Transverse colon (tissue), 4 donors: ENCODE data around the gene S100A3. TPM values are rescaled to one million over a fixed set of nuclear protein-coding genes. Genes with fewer than 3 reads are reported as not detected.

Experiments
- DNase-seq: peaks from one replicate; pipeline ENCODE4 v3.0.0-alpha.2; 2019
- H3K27ac ChIP-seq, 4 donors: fragments of 200-600 bp; sonication (generic); 2 replicates each; pipeline ENCODE4 v1.5.1; 2016 to 2018; ENCODE audit warnings: inconsistent platforms in 4 of 4
- H3K27me3 ChIP-seq: fragments of 200-600 bp; sonication (generic); 2 replicates; pipeline ENCODE4 v1.5.1; 2017; ENCODE audit warnings: inconsistent platforms
- H3K36me3 ChIP-seq, 4 donors: fragments of 200-600 bp; sonication (generic); 2 replicates each; pipeline ENCODE4 v1.5.1; 2017 to 2019; ENCODE audit warnings: inconsistent platforms in 4 of 4
- H3K4me1 ChIP-seq, 4 donors: fragments of 200-600 bp; sonication (generic); 2 replicates each; pipeline ENCODE4 v1.5.1; 2017 to 2020; ENCODE audit warnings: inconsistent platforms in 4 of 4
- H3K4me3 ChIP-seq, 4 donors: fragments of 200-600 bp; sonication (generic); 1 replicate in 1 of 4; 2 replicates in 3 of 4; pipeline versions ENCODE4 v1.5.1 to v1.6.1; 2017 to 2019; ENCODE audit warnings: inconsistent platforms in 4 of 4
- H3K9me3 ChIP-seq, 2 donors: fragments of 200-600 bp; sonication (generic); 2 replicates each; pipeline ENCODE4 v1.5.1; 2017 to 2019; ENCODE audit warnings: inconsistent platforms in 2 of 2
- EP300 ChIP-seq: sonication (generic); formaldehyde crosslinking; IDR thresholded peaks from one replicate; pipeline ENCODE4 v1.6.1; 2017; ENCODE audit warnings: antibody characterized with exemption, low read depth
- POLR2A ChIP-seq: fragments of 450-650 bp; IDR thresholded peaks from one replicate; pipeline ENCODE4 v1.6.1; 2016; ENCODE audit warnings: antibody characterized with exemption, mild to moderate bottlenecking, moderate library complexity
- POLR2AphosphoS5 ChIP-seq, 3 donors: sonication (generic); formaldehyde crosslinking; IDR thresholded peaks; one replicate each; pipeline ENCODE4 v1.6.1; 2016; ENCODE audit warnings: antibody characterized with exemption in 3 of 3
- WGBS, 2 donors: methylation state at CpG; one replicate each; pipeline ENCODE4 v1.1.5; 2018; ENCODE audit warnings: low coverage in 1 of 2; 5-methylcytosine and 5-hydroxymethylcytosine counted together
- in situ Hi-C, 4 donors: fragments of 200-750 bp; cut with MboI; loops; one replicate each; pipeline versions ENCODE4 v1.15.0 to v1.15.1; 2017; ENCODE audit warnings: low sequenced_read_pairs in 3 of 4, low pct_ligation_motif_present in 1 of 4, low pct_unique_long_range_greater_than_20kb in 1 of 4
- intact Hi-C: fragments of 100-400 bp; cut with DNase I; formaldehyde crosslinking; loops from one replicate; pipeline ENCODE4 v1.15.1; 2023; ENCODE audit warnings: low total_unique reads
- total RNA-seq, 4 donors: library from RNA; depleted of rRNA; stranded (reverse); fragments of >200 nt; gene quantifications; one replicate each; pipeline ENCODE4 v1.1.0, GENCODE V29; 2016
- TF ChIP-seq, protein P1 (sequence below), 5 experiments: fragments of 200-600 bp in 3 of 5; fragments of 450-650 bp in 2 of 5; sonication (generic) in 3 of 5; IDR thresholded peaks; 1 replicate in 2 of 5; 2 replicates in 3 of 5; pipeline ENCODE4 v1.5.1; 2016 to 2017; ENCODE audit warnings: antibody characterized with exemption in 5 of 5, inconsistent platforms in 3 of 5, mild to moderate bottlenecking in 2 of 5, moderate library complexity in 1 of 5

S100A3 gene
- total RNA-seq, 4 donors from 2014 or later: 0.64 TPM; not detected in 3

DNA sequence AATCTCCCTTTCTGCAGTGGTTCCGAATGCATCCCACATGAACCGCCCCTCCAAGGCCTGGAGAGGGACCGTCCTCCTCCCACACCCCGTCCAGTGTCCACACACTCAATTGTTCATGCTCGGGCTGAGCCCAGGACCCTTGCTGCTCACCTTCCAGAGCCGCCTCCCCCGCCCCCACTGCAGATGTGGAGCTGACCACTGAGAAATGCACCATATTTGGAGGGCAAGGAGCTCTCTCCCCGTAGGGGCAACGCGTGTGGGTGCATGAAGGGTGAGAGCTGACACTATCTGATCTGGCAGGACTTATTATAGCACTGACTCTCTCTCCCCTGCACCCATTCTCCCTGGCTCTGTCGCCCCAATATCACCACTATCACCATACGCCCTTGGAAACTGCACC is 4.0 kb upstream of the S100A3 start:
- Histone ChIP-seq H3K4me1 (peaks cover 14 to 24% (median 17%) of the 10 kb centered on the region in 4 donors), H3K27me3 (no peaks in the 10 kb centered on the region), H3K27ac (no peak overlapping the region), H3K9me3 (no peaks in the 10 kb centered on the region), H3K36me3 (no peaks in the 10 kb centered on the region), H3K4me3 (no peak overlapping the region)
- 94 to 100% methylated on average over 1 to 12 of the region's 12 CpGs for WGBS, 2 donors
- in situ Hi-C loops (no loop called here), intact Hi-C loops (no loop called here)
- TF ChIP-seq POLR2AphosphoS5 (IDR thresholded peaks at IDR 0.05) (no peak), EP300 (no peak), POLR2A (no peak)
- TF ChIP-seq, protein P1, sequence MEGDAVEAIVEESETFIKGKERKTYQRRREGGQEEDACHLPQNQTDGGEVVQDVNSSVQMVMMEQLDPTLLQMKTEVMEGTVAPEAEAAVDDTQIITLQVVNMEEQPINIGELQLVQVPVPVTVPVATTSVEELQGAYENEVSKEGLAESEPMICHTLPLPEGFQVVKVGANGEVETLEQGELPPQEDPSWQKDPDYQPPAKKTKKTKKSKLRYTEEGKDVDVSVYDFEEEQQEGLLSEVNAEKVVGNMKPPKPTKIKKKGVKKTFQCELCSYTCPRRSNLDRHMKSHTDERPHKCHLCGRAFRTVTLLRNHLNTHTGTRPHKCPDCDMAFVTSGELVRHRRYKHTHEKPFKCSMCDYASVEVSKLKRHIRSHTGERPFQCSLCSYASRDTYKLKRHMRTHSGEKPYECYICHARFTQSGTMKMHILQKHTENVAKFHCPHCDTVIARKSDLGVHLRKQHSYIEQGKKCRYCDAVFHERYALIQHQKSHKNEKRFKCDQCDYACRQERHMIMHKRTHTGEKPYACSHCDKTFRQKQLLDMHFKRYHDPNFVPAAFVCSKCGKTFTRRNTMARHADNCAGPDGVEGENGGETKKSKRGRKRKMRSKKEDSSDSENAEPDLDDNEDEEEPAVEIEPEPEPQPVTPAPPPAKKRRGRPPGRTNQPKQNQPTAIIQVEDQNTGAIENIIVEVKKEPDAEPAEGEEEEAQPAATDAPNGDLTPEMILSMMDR (IDR thresholded peaks at IDR 0.05): no peak
- DNase-seq: peak; percentile 5

DNA sequence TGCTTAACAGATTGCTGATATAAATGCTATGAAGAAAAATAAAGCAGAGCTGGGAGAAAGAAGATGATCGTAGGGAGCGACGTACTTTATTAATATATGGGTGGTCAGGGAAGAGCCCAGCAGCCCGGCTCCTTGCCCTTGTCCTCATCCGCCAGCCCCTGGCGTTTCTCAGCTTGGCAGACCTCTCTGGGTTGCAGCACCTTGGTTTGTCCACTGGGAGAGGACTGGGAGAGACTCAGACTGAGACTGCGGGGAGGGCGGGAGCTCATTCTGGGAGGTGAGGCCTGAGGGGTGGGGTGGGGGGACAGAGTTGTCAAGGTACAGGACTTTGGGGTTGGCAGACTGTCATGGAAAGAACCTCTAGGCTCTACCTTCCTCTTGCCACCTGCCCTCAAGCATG is 3.3 kb upstream of the S100A3 start:
- TF ChIP-seq POLR2AphosphoS5 (IDR thresholded peaks at IDR 0.05) (no peak), POLR2A (no peak), EP300 (no peak)
- TF ChIP-seq, protein P1 (IDR thresholded peaks at IDR 0.05): no peak
- intact Hi-C loops: no loop called here
- DNase-seq: peak; percentile 5
- no peaks in the 10 kb centered on the region for H3K27me3 ChIP-seq
- no peaks in the 10 kb centered on the region for H3K36me3 ChIP-seq
- peaks cover 15 to 29% (median 19%) of the 10 kb centered on the region in 4 donors for H3K4me1 ChIP-seq
- WGBS, 2 donors: 92 to 100% methylated on average over 3 to 8 of the region's 8 CpGs
- no peak overlapping the region for H3K27ac ChIP-seq
- no peak overlapping the region for H3K4me3 ChIP-seq
- H3K9me3 ChIP-seq: no peaks in the 10 kb centered on the region
- in situ Hi-C loops: no loop called here

DNA sequence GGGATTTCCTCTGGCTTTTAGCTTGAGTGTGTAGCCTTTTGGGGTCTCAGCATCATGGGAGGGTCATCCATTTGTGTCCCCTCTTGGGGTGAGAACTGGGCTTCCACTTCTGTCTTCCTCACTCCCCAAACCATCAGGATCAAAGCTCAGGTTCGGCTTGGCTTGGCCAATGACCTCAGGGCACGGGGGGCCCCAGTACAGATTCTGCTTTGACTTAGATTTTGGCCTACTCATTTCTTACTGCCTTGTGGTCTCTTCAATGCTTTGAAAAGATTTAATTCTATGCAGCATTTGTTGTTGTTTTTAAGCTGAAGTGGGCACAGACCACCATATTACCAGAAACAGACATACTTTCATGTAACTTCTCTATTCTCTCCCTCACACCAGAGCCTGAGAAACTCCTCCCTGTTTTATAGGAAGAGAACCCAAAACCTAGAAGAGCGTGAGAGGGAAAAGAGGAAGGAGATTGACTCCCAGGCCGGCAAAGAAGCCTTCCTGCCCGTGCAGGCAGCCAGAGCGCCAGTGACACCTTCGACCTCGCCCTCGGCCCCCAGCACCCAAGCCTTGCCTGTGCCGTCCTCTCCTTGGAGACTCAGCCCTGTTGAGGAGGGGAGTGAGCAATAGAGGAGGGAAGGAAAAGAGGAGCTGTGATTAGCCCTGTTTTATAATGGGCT is 1.9 kb upstream of the S100A3 start:
- no peaks in the 10 kb centered on the region for H3K36me3 ChIP-seq
- TF ChIP-seq, protein P1 (IDR thresholded peaks at IDR 0.05): no peak
- TF ChIP-seq EP300 (no peak), POLR2A (no peak), POLR2AphosphoS5 (IDR thresholded peaks at IDR 0.05) (no peak)
- H3K27me3 ChIP-seq: no peaks in the 10 kb centered on the region
- intact Hi-C loops: no loop called here
- H3K9me3 ChIP-seq: no peaks in the 10 kb centered on the region
- 68 to 82% methylated on average over 9 to 10 of the region's 10 CpGs for WGBS, 2 donors
- H3K27ac ChIP-seq: no peak overlapping the region
- in situ Hi-C loops: no loop called here
- peaks cover 25 to 42% (median 30%) of the 10 kb centered on the region in 4 donors for H3K4me1 ChIP-seq
- DNase-seq: peak; percentile 8
- no peak overlapping the region for H3K4me3 ChIP-seq

DNA sequence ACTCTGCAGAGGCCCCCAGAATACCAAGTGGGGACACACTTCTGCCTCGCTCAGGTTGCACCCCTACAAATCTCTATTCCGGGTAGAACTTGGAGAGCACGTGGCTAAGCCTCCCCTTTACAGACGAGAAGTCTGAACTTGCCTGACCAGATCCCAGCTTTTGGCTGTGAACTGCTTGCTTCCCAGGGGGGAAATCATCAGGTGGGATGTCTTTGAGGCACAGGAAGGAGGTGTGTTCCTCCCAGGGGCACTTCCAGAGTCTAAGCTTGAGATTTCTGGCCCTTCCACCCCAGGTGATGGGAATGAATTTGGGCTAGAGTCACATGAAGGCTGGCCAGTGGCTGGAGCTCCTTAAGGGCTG is 1.3 kb upstream of the S100A3 start:
- intact Hi-C loops: no loop called here

More for the DNA sequence above, 1.3 kb upstream of the S100A3 start:
- in situ Hi-C loops: no loop called here
- H3K9me3 ChIP-seq: no peaks in the 10 kb centered on the region
- no peak for DNase-seq
- H3K4me3 ChIP-seq: no peak overlapping the region
- no peaks in the 10 kb centered on the region for H3K36me3 ChIP-seq
- WGBS, 2 donors: 95% methylated on average over 4 of the region's 4 CpGs; no CpG with 5 or more reads in 1 of the 2 donors
- no peak overlapping the region for H3K27ac ChIP-seq
- H3K4me1 ChIP-seq: peaks cover 31 to 48% (median 36%) of the 10 kb centered on the region in 4 donors
- TF ChIP-seq EP300 (no peak), POLR2AphosphoS5 (IDR thresholded peaks at IDR 0.05) (no peak), POLR2A (no peak)
- TF ChIP-seq, protein P1 (IDR thresholded peaks at IDR 0.05): no peak
- H3K27me3 ChIP-seq: no peaks in the 10 kb centered on the region
